Colonic mucosa (tissue), 4 donors: ENCODE results near the gene PTGES3L. TPM values are rescaled to one million over a fixed set of nuclear protein-coding genes. Genes with fewer than 3 reads are reported as not detected.
"Not testable (repeated sequence)": the region's sequence is repeated elsewhere in the genome, so short reads cannot be mapped to it uniquely, and the experiment has no call there.

Experiments
- DNase-seq: peaks from one replicate; pipeline ENCODE4 v3.0.0-alpha.2; 2020
- H3K27ac ChIP-seq: fragments of 200-600 bp; one replicate; pipeline ENCODE4 v1.8.0; 2021
- H3K27me3 ChIP-seq: fragments of 200-600 bp; one replicate; pipeline ENCODE4 v1.8.0; 2021
- H3K36me3 ChIP-seq: fragments of 200-600 bp; one replicate; pipeline ENCODE4 v1.8.0; 2021
- H3K4me1 ChIP-seq: fragments of 200-600 bp; one replicate; pipeline ENCODE4 v1.8.0; 2021; ENCODE audit warnings: mild to moderate bottlenecking
- H3K4me3 ChIP-seq: fragments of 200-600 bp; one replicate; pipeline ENCODE4 v1.8.0; 2021
- H3K9ac ChIP-seq, 2 donors: one replicate each; pipeline ENCODE4 v1.7.0; 2013; ENCODE audit warnings: control low read depth in 2 of 2, low read depth in 2 of 2, low read length in 2 of 2
- H3K9me3 ChIP-seq: fragments of 200-600 bp; one replicate; pipeline ENCODE4 v1.8.0; 2021
- CTCF ChIP-seq: fragments of 200-600 bp; IDR thresholded peaks from one replicate; pipeline ENCODE4 v1.8.0; 2022; ENCODE audit warnings: antibody characterized with exemption, mild to moderate bottlenecking
- intact Hi-C: fragments of 100-400 bp; cut with DNase I; formaldehyde crosslinking; loops from one replicate; pipeline ENCODE4 v1.14.1; 2022
- total RNA-seq, 2 donors: library from RNA; stranded (reverse); fragmentation: NEBNext Ultra II Directional in 1 of 2; extraction: Animal tissue kit (Norgen Biotek cat#: 25700) in 1 of 2; gene quantifications; one replicate each; pipeline ENCODE4 v1.2.1, GENCODE V29; 2021
- donor health status: healthy.
- donor health status: DM: no; HTN: no; CAD: no.
- donor health status: DM: no; HTN: no; CAD: no.

The PTGES3L gene
- total RNA-seq, 2 donors from 2014 or later = 1.5 to 2.4 TPM

GRCh38 chr17:43003542-43004172 lies 23.8 kb upstream of the PTGES3L start:
- H3K4me1 ChIP-seq = peaks cover 12% of the 10 kb centered on the region
- no peak for DNase-seq
- no peak overlapping the region for H3K9ac ChIP-seq
- no peak overlapping the region for H3K4me3 ChIP-seq
- H3K9me3 ChIP-seq = no peaks in the 10 kb centered on the region
- intact Hi-C loops = no loop called here
- no peaks in the 10 kb centered on the region for H3K27me3 ChIP-seq
- no peak for TF ChIP-seq CTCF
- H3K27ac ChIP-seq = no peak overlapping the region
- peaks cover 10% of the 10 kb centered on the region for H3K36me3 ChIP-seq

GRCh38 chr17:43000894-43001293 lies 21.0 kb upstream of the PTGES3L start:
- H3K9me3 ChIP-seq, H3K27ac ChIP-seq, intact Hi-C loops, DNase-seq, H3K4me3 ChIP-seq, H3K27me3 ChIP-seq: not testable (repeated sequence)
- H3K4me1 ChIP-seq = peaks cover 18% of the 10 kb centered on the region
- peak overlapping the region in 1 of 2 donors; percentile 41 for H3K9ac ChIP-seq
- peaks cover 10% of the 10 kb centered on the region for H3K36me3 ChIP-seq

GRCh38 chr17:42999003-42999525 lies 19.2 kb upstream of the PTGES3L start:
- Histone ChIP-seq H3K4me1 (peaks cover 18% of the 10 kb centered on the region), H3K9ac (peak overlapping the region; percentile 89 to 99), H3K4me3 (peak overlapping the region; percentile 74), H3K27ac (peak overlapping the region; percentile 77), H3K9me3 (no peaks in the 10 kb centered on the region), H3K27me3 (no peaks in the 10 kb centered on the region), H3K36me3 (peaks cover 10% of the 10 kb centered on the region)
- no peak for DNase-seq
- intact Hi-C loops = loop anchor here (5.0 kb wide), 1 partner anchor 167 kb away; the partner anchor contains the start of gene PSME3
- TF ChIP-seq CTCF = no peak

- Histone ChIP-seq H3K4me1 (peaks cover 18% of the 10 kb centered on the region), H3K9ac (peak within 1 kb of the TSS; percentile 89 to 99), H3K36me3 (peaks cover 10% of the 10 kb centered on the region)
Observed at GRCh38 chr17:42997984-42998938, 18.4 kb upstream of the PTGES3L start, which contains the start of gene RPL27. Gene RPL27, plus strand, starts transcription at chr17:42998419. Its CDS starts 332 bp downstream, at chr17:42998751.

GRCh38 chr17:42997390-42997983 lies 17.6 kb upstream of the PTGES3L start:
- DNase-seq = no peak
- Histone ChIP-seq H3K9ac (peak overlapping the region; percentile 40 to 76), H3K4me3 (peak overlapping the region; percentile 16), H3K27me3 (no peaks in the 10 kb centered on the region), H3K27ac (peak overlapping the region; percentile 77), H3K9me3 (no peaks in the 10 kb centered on the region), H3K36me3 (peaks cover 6% of the 10 kb centered on the region), H3K4me1 (peaks cover 18% of the 10 kb centered on the region)
- intact Hi-C loops = loop anchor here (5.0 kb wide), 1 partner anchor 165 kb away; the partner anchor contains the start of gene PSME3
- no peak for TF ChIP-seq CTCF

More at GRCh38 chr17:42997984-42998938, 18.4 kb upstream of the PTGES3L start, which contains the start of gene RPL27:
- DNase-seq = peak; percentile 98
- TF ChIP-seq CTCF = peak; percentile 90
- intact Hi-C loops = loop anchor here (5.0 kb wide), 1 partner anchor 166 kb away; the partner anchor contains the start of gene PSME3
- no peaks in the 10 kb centered on the region for H3K27me3 ChIP-seq
- peak within 1 kb of the TSS; percentile 74 for H3K4me3 ChIP-seq
- H3K9me3 ChIP-seq = no peaks in the 10 kb centered on the region
- H3K27ac ChIP-seq = peak within 1 kb of the TSS; percentile 77

- H3K36me3 ChIP-seq = peaks cover 25% of the 10 kb centered on the region
- DNase-seq, H3K4me3 ChIP-seq, H3K4me1 ChIP-seq, H3K9me3 ChIP-seq, H3K27ac ChIP-seq, H3K27me3 ChIP-seq, intact Hi-C loops, H3K9ac ChIP-seq: not testable (repeated sequence)
Observed at GRCh38 chr17:42993913-42994312, 14.0 kb upstream of the PTGES3L start.
